Measurements from ENCODE around the gene SARDH. TPM values are rescaled to one million over a fixed set of nuclear protein-coding genes. Genes with fewer than 3 reads are reported as not detected.
A peak's percentile ranks its signal among the peaks of the same experiment; 100 is the strongest.

Gene SARDH
- total and polyA plus RNA-seq, 9 of the 15 experiments (the other 6 are each of a cell fraction or from before 2014, with no cell fraction given) = 0.14 TPM; not detected in 8

- no TSS peak for BruUV-seq (replicated peaks)
- H3K4me1 ChIP-seq (replicated peaks in 1 of 2; ENCODE audit: control insufficient read depth in 2 of 2, insufficient read depth in 2 of 2, low read length in 2 of 2) = peaks cover 0 to 8% of the 10 kb centered on the region in 2 experiments; a peak in 3 of 5 replicates
- no peak overlapping the region for H2AFZ ChIP-seq (ENCODE audit: low read depth, low read length)
- no peaks in the 10 kb centered on the region for H3K9me1 ChIP-seq (ENCODE audit: control insufficient read depth, insufficient read depth, low read length)
- H3K9ac ChIP-seq (ENCODE audit: insufficient read depth in 1 of 2, low read depth in 2 of 2, low read length in 2 of 2) = no peak overlapping the region; a peak in 1 of 4 replicates
- WGBS (ENCODE audit: insufficient coverage, low coverage, missing lambda C conversion rate) = 2% methylated on average over 8 of the region's 8 CpGs
- CTCF ChIA-PET (ENCODE audit: low intra/inter-chr PET ratio) = no interaction called here
- no peaks in the 10 kb centered on the region for H3K9me3 ChIP-seq (replicated peaks; ENCODE audit: control insufficient read depth, insufficient read depth, low read depth, low read length)
- no peak for DNase-seq (ENCODE audit: extremely low read depth in 1 of 4, low spot score in 3 of 4)
- H3K4me2 ChIP-seq (ENCODE audit: insufficient read depth, low read length) = no peak overlapping the region
- no peaks in the 10 kb centered on the region for H3K36me3 ChIP-seq (ENCODE audit: control insufficient read depth, insufficient read depth, low read length)
- POLR2A ChIA-PET = interaction anchor here (1.2 kb wide), 1 partner anchor 14 kb away, joined by 3 read pairs; no protein-coding TSS in a partner anchor
- no peak overlapping the region for H3K27ac ChIP-seq (ENCODE audit: extremely low read depth, low read depth, low read length)
- TF ChIP-seq MAFG (tag; conservative IDR thresholded peaks at IDR 0.05) (peak; percentile 41; the same call in 1 of the 2 replicates), NFE2 (IDR thresholded peaks at IDR 0.05; ENCODE audit: low read depth) (peak; percentile 61), C11orf30 (IDR thresholded peaks at IDR 0.05; ENCODE audit: low read depth) (0 out of 2 replicates have a peak, but pooled peaks have one; percentile 7), ZNF3 (CRISPR knock-in tag; IDR thresholded peaks at IDR 0.05) (no peak)
- peaks cover 0 to 78% of the 10 kb centered on the region in 2 experiments; a peak in 2 of 5 replicates for H3K27me3 ChIP-seq (ENCODE audit: control insufficient read depth in 2 of 2, insufficient read depth in 2 of 2, low read length in 2 of 2)
- no peak for FAIRE-seq
- intact Hi-C loops (cut with micrococcal nuclease) = no loop called here
- H3K4me3 ChIP-seq = no peak overlapping the region
- in situ Hi-C loops (cut with MboI) = no loop called here
- H3K79me2 ChIP-seq (ENCODE audit: control insufficient read depth, insufficient read depth, low read length) = no peaks in the 10 kb centered on the region
- peak; percentile 28; the same call in 1 of the 3 replicates for ATAC-seq
- peaks cover 2% of the 10 kb centered on the region; the same call in 1 of the 2 replicates for H4K20me1 ChIP-seq (replicated peaks; ENCODE audit: control insufficient read depth, insufficient read depth, low read length)
These were observed 104.5 kb downstream of the SARDH start for GRCh38 chr9:133633681-133634080.
